ENCODE measurements around the gene MAGI2. TPM values are rescaled to one million over a fixed set of nuclear protein-coding genes. Genes with fewer than 3 reads are reported as not detected.

Gene MAGI2
- total and polyA plus RNA-seq, 8 donors: 1.3 to 4.0 (median 2.0) TPM

DNA sequence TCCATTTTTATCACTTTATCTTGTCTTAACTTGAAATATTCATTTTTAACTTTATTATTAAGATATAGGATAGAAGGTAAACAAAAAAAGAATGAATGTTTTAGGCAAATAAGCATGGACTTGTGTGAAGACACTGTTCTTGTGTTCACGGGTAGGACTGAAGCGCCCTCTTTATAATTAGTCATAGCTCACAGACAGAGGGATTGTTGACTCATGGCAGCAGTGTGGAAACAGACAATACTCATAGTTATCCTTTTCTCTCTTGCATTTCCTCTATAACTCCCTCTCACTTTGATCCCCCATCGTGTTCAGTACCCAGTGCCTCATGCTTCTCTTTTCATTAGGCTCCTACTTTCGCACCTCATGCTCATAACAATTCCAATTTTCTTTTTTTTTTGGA is 923.1 kb downstream of the MAGI2 start:
- Histone ChIP-seq H3K27me3 (no peaks in the 10 kb centered on the region), H3K36me3 (no peaks in the 10 kb centered on the region), H3K9me3 (no peaks in the 10 kb centered on the region), H3K4me1 (peaks cover 0 to 5% (median 0%) of the 10 kb centered on the region in 3 donors), H3K4me3 (no peak overlapping the region), H3K27ac (no peak overlapping the region)
- ATAC-seq (no peak), FAIRE-seq (no peak), DNase-seq (no peak)
- TF ChIP-seq, protein P1, sequence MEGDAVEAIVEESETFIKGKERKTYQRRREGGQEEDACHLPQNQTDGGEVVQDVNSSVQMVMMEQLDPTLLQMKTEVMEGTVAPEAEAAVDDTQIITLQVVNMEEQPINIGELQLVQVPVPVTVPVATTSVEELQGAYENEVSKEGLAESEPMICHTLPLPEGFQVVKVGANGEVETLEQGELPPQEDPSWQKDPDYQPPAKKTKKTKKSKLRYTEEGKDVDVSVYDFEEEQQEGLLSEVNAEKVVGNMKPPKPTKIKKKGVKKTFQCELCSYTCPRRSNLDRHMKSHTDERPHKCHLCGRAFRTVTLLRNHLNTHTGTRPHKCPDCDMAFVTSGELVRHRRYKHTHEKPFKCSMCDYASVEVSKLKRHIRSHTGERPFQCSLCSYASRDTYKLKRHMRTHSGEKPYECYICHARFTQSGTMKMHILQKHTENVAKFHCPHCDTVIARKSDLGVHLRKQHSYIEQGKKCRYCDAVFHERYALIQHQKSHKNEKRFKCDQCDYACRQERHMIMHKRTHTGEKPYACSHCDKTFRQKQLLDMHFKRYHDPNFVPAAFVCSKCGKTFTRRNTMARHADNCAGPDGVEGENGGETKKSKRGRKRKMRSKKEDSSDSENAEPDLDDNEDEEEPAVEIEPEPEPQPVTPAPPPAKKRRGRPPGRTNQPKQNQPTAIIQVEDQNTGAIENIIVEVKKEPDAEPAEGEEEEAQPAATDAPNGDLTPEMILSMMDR (IDR thresholded peaks at IDR 0.05): no peak
- WGBS, 2 donors: 74 to 79% methylated on average over 4 of the region's 4 CpGs
- intact Hi-C loops (cut with DNase I): no loop called here

GRCh38 chr7:78529392-78529791 is 924.1 kb downstream of the MAGI2 start:
- ATAC-seq: no peak
- WGBS, 2 donors: 74 to 80% methylated on average over 3 of the region's 3 CpGs

GRCh38 chr7:78528964-78529363 is 924.5 kb downstream of the MAGI2 start:
- intact Hi-C loops (cut with DNase I): no loop called here
- DNase-seq (no peak), FAIRE-seq (no peak), ATAC-seq (no peak)
- no peak overlapping the region for H3K4me3 ChIP-seq
- H3K27ac ChIP-seq: no peak overlapping the region
- no peaks in the 10 kb centered on the region for H3K9me3 ChIP-seq
- no peaks in the 10 kb centered on the region for H3K36me3 ChIP-seq
- H3K4me1 ChIP-seq: peaks cover 0 to 5% (median 0%) of the 10 kb centered on the region in 3 donors
- TF ChIP-seq, protein P1 (IDR thresholded peaks at IDR 0.05): no peak
- WGBS, 2 donors: 72 to 73% methylated on average over 3 of the region's 3 CpGs
- H3K27me3 ChIP-seq: no peaks in the 10 kb centered on the region

More at GRCh38 chr7:78529392-78529791, 924.1 kb downstream of the MAGI2 start:
- Histone ChIP-seq H3K27ac (no peak overlapping the region), H3K4me1 (peaks cover 0 to 5% (median 0%) of the 10 kb centered on the region in 3 donors), H3K27me3 (no peaks in the 10 kb centered on the region), H3K9me3 (no peaks in the 10 kb centered on the region), H3K36me3 (no peaks in the 10 kb centered on the region), H3K4me3 (no peak overlapping the region)
- TF ChIP-seq, protein P1 (IDR thresholded peaks at IDR 0.05): no peak
- intact Hi-C loops (cut with DNase I): no loop called here
- DNase-seq (no peak), FAIRE-seq (no peak)

GRCh38 chr7:78523930-78524329 is 929.5 kb downstream of the MAGI2 start:
- no peak for FAIRE-seq
- TF ChIP-seq, protein P1 (IDR thresholded peaks at IDR 0.05): no peak

GRCh38 chr7:78521961-78522360 is 931.5 kb downstream of the MAGI2 start:
- Histone ChIP-seq H3K4me3 (no peak overlapping the region), H3K4me1 (no peaks in the 10 kb centered on the region), H3K36me3 (no peaks in the 10 kb centered on the region), H3K27ac (no peak overlapping the region), H3K9me3 (no peaks in the 10 kb centered on the region), H3K27me3 (no peaks in the 10 kb centered on the region)
- intact Hi-C loops (cut with DNase I): no loop called here
- DNase-seq (no peak), FAIRE-seq (no peak), ATAC-seq (no peak)
- TF ChIP-seq, protein P1 (IDR thresholded peaks at IDR 0.05): no peak
- 86% methylated on average over 3 of the region's 3 CpGs for WGBS, 2 donors

More at GRCh38 chr7:78523930-78524329, 929.5 kb downstream of the MAGI2 start:
- Histone ChIP-seq H3K4me3 (no peak overlapping the region), H3K4me1 (no peaks in the 10 kb centered on the region), H3K27me3 (no peaks in the 10 kb centered on the region), H3K36me3 (no peaks in the 10 kb centered on the region), H3K27ac (no peak overlapping the region), H3K9me3 (no peaks in the 10 kb centered on the region)
- ATAC-seq (no peak), DNase-seq (no peak)
- 65 to 67% methylated on average over 5 of the region's 5 CpGs for WGBS, 2 donors
- intact Hi-C loops (cut with DNase I): no loop called here

Measured in pancreas (tissue), 10 donors.